Measurements from ENCODE around the gene NCAM1.

NCAM1 gene

GRCh38 chr11:113168354-113169342, 207.4 kb downstream of the NCAM1 start:
- no peak for DNase-seq (ENCODE audit: low spot score)

- DNase-seq (ENCODE audit: low spot score): no peak
Measured at GRCh38 chr11:113172382-113172951, 211.2 kb downstream of the NCAM1 start.

- DNase-seq (ENCODE audit: low spot score): no peak
Measured at GRCh38 chr11:113173126-113173525, 211.9 kb downstream of the NCAM1 start.

GRCh38 chr11:113174882-113175281, 213.7 kb downstream of the NCAM1 start:
- no peak for DNase-seq (ENCODE audit: low spot score)

GRCh38 chr11:113176599-113177360, 215.6 kb downstream of the NCAM1 start:
- DNase-seq (ENCODE audit: low spot score): peak; percentile 51

- no peak for DNase-seq (ENCODE audit: low spot score)
Measured at GRCh38 chr11:113177671-113178070, 216.5 kb downstream of the NCAM1 start.

GRCh38 chr11:113178381-113179070, 217.3 kb downstream of the NCAM1 start:
- DNase-seq (ENCODE audit: low spot score): no peak

GRCh38 chr11:113179181-113179704, 218.0 kb downstream of the NCAM1 start:
- DNase-seq (ENCODE audit: low spot score): no peak

GRCh38 chr11:113181094-113181493, 219.9 kb downstream of the NCAM1 start:
- DNase-seq (ENCODE audit: low spot score): no peak

- no peak for DNase-seq (ENCODE audit: low spot score)
Measured at GRCh38 chr11:113182288-113182687, 221.1 kb downstream of the NCAM1 start.

GRCh38 chr11:113184498-113184897, 223.3 kb downstream of the NCAM1 start:
- DNase-seq (ENCODE audit: low spot score): peak; percentile 88

GRCh38 chr11:113188371-113188834, 227.2 kb downstream of the NCAM1 start:
- DNase-seq (ENCODE audit: low spot score): no peak

- peak; percentile 96 for DNase-seq (ENCODE audit: low spot score)
Measured at GRCh38 chr11:113189909-113190667, 228.9 kb downstream of the NCAM1 start.

GRCh38 chr11:113192121-113192925, 231.1 kb downstream of the NCAM1 start:
- no peak for DNase-seq (ENCODE audit: low spot score)

GRCh38 chr11:113193016-113193415, 231.8 kb downstream of the NCAM1 start:
- peak; percentile 66 for DNase-seq (ENCODE audit: low spot score)

GRCh38 chr11:113193946-113194345, 232.7 kb downstream of the NCAM1 start:
- DNase-seq (ENCODE audit: low spot score): no peak

- no peak for DNase-seq (ENCODE audit: low spot score)
Measured at GRCh38 chr11:113195728-113196127, 234.5 kb downstream of the NCAM1 start.

GRCh38 chr11:113197446-113197845, 236.2 kb downstream of the NCAM1 start:
- no peak for DNase-seq (ENCODE audit: low spot score)

- DNase-seq (ENCODE audit: low spot score): no peak
Measured at GRCh38 chr11:113198972-113199661, 237.9 kb downstream of the NCAM1 start.

Measured in AG08395 (cell line).